NCI-H2029 (cell line): ENCODE measurements around the gene LRRK1.

Source experiments
- DNase-seq: peaks from one replicate; lab custom pipeline; 2025; lab: John Stamatoyannopoulos, UW

LRRK1 gene

DNA sequence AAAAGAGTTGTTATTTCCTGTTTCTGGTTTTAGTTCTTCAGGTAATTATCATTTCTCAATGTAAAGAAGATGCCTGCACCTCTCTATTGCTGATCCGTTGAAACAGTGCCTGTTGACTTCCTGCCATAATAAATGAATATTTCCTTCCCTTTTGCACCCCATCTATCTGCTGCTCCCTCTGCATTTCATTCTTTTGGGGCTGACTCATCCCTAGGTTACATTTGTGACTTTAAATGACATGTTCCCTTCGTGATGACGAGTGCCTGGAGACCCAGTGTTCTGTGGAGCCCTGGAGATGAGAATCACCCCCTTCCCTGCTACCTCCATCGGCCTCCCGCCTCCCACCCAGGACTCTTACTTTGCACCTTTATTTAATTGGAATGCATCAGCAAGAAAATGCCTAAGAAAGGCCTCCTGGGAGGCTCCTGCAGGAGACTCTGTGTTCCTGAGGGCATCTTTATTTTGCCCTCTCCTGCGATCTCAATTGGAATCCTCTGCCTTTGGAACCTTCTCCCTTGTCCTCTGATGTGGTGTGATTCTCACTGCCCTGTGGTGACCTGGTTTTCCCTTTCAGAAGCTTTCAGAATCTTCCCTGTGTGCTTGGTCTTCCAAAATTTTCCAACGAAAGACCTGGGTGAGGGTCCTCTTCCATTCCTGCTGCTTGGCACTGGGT is 13.7 kb downstream of the LRRK1 start:
- DNase-seq, result no peak

DNA sequence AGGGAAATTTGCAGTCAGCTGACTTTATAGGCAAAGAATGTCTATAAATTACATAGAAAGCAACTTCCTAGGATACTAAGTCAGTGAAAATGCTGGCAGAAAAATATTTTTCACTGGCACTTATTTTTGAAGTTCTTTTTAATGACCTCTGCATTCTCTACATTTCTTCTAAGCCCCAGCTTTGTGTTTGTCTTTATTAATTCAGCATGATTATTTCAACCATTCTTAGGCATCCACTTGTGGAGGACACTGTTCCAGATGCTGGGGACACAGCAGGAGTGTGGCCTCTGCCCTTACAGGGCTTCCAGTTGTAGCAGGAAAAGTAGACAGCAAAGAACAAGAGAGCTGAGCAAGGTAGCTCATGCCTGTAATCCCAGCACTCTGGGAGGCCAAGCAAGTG is 15.0 kb downstream of the LRRK1 start:
- no peak for DNase-seq

DNA sequence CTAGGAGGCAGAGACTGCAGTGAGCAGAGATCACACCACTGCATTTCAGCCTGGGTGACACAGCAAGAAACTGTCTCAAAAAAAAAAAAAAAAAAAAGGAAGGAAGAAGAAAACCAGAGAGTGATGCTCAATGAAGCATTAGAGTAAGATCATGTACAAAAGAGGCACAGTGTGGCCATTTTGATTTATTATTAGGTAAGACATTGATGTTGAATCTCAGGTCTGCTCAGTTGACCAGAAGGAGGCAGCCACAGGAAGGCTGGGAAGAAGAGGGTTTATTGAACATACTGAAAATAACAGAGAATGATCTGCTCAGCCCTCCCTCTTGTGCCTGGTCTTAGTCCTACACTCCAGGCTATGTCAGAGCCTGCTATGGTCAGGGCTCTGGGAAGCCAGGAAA is 15.6 kb downstream of the LRRK1 start:
- no peak for DNase-seq

DNA sequence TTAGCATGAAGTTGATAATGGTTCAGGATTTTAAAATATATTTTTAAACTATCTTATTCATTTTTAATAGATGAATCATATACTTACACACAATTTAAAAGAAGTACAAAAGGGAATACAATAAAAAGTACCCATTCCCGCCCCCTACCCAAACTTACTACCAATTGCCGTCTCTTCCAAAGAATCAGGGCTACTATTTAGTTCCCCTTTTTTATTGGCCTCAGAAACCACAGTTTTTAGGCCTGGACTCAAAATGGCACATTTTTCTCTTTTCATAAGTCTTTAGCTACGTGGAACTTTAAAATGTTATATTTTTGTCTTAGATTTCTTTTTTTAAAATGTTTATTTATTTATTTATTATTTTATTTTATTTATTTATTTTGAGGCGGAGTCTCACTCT is 18.0 kb downstream of the LRRK1 start:
- no peak for DNase-seq

DNA sequence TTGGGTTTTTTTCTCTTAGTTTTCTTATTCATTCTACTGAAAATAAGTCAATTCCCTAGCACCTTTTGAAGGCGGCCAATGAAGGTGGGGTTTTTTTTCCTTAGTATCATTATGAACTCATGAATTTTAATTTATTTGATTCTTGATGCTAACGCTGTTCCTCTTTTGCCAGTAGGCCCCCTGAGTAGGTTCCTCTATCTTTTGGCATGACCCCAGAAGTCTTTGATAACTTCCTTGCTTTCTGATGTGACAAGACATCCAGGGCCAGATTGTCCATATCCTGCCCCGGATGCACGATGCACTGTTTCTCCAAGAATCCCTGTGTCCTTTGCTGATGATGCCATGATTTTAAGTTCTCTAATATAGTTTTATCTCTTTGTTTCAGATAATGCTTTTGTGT is 20.6 kb downstream of the LRRK1 start:
- DNase-seq, result no peak

DNA sequence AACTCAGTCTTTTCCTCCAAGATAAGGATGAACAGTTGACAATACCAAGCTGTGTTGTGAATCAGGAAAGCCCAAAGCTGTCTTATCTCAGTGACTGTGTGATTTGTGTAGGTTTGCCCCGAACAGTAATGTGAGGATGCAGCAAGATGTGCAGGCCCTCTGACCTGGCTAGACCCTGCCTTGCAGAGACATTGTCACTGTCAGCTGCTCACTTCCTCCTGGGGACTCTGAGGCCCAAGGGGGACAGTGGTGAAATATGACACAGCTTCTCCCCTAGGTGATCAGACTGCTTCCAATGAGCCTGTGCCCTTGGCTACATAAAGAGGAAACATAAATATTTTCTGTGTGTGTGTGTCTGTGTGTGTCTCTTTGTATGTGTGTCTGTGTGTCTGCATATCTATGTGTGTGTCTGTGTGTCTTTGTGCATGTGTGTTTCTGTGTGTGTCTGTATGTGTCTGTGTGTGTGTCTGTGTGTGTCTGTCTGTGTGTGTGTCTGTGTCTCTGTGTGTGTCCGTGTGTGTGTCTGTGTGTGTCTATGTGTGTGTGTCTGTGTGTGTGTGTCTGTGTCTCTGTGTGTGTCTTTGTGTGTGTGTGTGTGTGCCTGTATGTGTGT is 21.7 kb downstream of the LRRK1 start:
- no peak for DNase-seq

DNA sequence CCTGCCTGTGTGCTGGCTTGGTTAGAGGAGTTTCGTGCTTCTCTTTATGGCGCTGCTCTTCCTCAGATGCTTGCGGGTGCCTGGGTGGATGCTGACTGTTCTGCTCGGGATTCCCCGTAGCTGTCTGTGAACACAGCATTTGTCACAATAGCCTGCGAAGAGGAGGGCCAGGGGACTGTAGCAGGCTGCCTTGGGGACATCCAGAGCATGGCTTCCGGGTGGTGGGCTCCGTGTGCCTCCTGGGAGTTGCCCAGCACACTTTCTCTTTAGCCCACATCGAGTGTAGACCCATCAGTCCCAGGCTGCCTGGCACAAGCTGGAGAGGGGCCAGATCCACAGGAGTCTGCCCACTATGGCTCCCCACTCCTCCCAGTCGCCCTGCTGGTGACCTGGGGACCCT is 22.4 kb downstream of the LRRK1 start:
- DNase-seq, result no peak

DNA sequence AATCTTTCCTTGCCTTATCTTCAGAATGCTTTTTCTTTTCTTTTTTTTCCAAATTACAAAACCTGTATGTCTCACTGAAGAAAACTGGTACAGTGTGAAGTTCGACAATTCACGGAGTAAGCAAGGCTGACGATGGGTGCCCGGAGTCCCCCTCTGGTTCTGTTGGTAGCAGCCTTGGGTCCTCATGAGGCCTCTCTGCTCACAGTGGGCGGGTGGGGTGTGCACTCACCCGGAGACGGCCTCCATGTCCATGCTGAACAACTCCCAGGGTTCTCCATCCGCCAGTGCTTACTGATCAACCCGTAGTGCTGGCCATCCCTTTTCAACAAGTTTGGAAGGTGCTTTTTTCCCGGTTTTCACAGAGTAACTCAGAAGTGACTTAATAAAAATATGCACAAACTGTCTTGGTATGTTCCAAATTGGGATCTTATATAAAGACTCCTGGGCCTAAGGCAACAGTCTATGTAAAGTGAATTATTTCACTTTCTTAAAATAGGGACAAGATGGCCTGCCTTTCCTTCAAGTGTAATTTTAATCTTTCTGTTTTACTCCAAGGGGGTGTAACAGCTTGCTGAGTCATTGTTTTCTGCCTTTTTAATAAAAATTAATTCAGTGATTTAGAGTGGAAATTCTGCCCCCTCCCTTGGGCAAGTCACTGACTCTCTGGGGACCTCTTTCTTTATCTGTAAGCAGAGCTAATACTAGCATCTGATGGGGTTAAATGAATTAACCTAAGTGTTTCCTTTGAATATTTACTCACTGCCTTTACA is 23.7 kb downstream of the LRRK1 start:
- DNase-seq, result no peak

DNA sequence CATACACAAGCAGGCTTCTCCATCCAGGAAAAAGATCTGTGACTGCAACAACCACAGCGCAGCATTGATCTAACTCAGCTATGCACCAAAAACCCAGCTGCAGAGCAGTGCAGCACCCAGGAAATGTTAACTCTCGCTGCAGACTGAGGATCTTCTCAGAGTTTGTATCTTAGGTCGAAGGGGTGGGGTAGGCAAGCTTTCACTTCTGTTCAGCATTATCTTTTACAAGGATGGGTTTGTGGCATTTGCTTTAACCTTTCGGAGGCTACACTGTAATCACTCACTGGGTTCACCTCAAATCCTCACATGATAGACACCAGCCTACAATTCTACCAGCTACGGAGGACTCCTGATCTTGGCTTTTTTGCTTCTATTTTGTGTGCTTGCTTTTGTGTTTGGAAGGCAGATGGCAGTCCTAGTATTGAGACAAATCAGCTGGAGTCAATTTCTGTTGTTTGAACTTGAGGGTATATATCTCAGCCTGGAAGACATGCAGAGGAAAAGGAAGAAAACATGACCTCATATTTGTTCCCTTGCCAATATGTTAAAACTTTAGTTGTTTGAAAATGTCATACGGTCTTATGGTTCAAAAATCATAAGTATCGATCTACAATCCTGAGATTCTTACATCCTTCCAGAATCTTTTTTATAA is 25.2 kb downstream of the LRRK1 start:
- no peak for DNase-seq

DNA sequence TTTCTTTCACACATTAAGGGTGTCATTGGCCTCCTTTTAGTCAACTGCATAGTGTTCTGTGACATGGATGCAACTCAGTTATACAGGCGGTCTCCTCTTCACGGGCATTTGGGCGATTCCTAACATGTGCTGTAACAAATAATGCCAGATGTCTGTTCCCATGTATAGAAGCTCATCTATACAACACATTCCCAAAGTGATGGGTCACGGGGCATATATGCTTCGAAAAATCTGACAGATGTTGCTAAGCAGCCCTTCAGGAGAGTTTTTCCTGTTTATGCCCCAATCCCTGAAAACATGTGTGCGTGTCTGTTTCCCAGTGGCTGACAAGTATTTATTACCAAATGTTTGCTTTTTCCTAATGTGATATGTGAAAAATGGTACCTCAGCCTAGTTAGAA is 25.8 kb downstream of the LRRK1 start:
- DNase-seq, result no peak

DNA sequence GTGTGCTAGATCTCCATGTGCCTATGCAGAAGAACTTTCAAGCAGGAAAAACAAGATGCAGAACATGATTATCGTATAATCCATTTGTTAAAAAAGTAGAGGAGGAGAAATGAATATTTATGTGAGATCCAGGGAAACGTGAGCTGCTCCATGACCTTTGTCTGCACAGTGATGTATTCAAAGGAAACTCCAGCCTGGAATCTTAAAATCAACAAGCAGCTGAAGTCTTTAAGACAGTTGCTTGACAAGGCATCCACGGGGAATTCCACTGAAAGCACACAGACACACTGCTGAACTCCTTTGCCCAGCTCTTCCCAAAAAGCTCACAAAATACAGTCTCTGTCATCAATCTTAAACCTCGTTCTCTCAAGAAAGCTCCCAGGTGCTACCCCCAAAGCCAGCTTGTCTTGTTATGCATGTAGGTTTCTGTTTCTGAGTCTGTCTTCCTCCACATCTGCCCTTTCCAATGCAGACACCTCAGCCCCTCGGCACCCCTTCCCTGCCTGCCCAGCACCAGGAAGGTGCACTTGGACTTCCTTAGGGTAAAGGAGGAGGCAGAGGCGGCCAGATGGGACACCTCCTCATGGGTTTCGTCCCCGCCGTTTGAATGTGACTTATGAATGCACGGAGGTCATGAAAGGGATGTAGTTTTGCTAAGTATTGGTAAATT is 28.7 kb downstream of the LRRK1 start:
- DNase-seq, result no peak

DNA sequence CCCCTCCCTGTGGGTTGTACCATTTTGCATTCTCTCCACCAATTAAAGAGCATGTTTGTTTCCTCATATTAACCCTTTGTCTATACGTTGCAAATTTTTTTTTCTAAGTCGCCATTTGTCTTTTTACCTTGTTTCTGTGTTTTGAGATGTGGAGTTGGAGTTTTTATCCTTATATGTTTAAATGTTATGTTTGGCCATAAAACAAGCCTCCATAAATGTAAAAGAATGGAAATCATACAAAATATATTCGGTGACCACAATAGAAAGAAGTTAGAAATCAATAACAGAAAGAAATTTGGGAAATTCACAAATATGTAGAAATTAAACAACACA is 29.2 kb downstream of the LRRK1 start:
- no peak for DNase-seq

DNA sequence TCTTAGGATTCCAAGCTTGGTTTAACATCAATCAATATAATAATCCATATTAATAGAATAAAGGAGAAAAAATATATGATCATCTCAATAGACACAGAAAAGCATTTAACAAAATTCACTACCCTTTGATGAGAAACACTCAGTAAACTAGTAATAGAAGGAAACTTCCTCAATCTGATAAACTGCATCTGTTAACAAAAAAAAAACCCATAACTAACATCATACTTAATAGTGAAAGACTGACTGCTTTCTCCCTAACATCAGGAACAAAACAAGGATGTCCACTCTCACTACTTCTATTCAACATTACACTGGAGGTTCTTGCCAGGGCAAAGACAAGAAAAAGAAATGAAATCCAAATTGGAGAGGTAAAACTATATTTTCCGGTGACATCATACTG is 30.5 kb downstream of the LRRK1 start:
- no peak for DNase-seq

DNA sequence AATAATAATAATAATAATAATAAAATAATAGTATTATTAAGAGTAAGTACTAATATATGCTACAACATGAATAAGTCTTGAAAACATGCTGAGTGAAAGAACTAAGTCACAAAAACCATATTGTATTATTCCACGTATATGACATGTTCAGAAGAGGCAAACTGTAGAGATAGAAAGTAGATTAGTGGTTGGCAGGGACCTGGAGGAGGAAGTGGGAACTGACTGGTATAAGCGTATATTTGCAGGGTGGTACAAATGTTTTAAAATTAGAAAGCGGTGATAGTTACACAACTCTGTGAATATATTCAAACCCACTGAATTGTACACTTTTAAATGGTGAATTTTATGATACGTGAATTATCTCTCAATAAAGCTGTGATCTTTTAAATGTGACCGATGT is 32.8 kb downstream of the LRRK1 start:
- no peak for DNase-seq

DNA sequence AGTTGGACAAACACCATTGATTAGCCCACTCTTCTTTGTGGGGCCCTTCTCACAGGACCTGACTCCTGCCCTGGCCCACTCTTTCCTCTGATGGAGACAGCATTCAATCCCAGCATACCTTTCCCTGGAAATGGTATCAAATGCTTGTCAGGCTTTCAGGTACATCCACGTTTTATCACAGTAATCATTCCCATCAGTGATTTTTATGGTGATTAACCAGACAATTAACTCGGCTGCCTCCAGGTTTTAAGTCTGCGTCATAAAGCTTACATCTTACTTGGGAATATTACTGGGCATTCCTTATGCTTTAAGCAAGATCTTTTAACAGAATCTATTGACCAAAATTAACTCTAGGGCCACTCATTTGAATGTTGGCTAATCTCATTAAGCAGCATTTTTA is 33.4 kb downstream of the LRRK1 start:
- no peak for DNase-seq

DNA sequence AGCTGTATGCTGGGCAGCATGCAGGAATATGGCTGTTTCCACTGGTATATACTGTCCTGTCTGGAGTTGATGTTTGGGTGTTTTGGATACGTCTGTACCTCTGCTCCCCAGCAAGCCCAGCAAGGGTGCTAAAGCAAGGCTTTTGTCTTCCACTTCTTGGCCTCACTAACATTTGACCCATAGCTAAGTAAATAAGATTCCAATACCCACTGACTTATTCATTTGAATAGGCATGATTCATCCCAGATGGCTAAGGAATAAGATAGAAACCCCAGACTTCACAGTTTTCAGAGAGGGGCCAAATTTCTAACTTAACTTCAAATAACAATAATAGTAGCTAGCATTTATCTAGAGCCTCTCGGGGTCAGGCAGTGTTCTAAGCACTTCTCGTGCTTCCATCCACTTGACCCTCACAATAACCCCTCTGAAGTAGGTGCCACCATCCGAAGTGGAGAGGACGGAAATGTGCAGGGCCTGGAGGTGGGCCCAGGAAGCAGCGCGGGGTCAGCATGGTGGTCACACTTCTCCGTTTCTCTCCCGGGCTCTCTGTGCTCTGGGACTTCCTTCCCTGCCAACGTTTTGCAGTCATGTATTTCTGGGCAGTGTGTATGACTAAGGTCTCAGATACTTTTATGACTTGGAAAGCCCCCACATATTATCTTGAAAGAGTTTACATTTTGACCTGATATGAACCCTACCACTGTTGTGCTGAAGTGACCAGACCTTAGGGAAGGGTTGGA is 39.3 kb downstream of the LRRK1 start:
- no peak for DNase-seq

DNA sequence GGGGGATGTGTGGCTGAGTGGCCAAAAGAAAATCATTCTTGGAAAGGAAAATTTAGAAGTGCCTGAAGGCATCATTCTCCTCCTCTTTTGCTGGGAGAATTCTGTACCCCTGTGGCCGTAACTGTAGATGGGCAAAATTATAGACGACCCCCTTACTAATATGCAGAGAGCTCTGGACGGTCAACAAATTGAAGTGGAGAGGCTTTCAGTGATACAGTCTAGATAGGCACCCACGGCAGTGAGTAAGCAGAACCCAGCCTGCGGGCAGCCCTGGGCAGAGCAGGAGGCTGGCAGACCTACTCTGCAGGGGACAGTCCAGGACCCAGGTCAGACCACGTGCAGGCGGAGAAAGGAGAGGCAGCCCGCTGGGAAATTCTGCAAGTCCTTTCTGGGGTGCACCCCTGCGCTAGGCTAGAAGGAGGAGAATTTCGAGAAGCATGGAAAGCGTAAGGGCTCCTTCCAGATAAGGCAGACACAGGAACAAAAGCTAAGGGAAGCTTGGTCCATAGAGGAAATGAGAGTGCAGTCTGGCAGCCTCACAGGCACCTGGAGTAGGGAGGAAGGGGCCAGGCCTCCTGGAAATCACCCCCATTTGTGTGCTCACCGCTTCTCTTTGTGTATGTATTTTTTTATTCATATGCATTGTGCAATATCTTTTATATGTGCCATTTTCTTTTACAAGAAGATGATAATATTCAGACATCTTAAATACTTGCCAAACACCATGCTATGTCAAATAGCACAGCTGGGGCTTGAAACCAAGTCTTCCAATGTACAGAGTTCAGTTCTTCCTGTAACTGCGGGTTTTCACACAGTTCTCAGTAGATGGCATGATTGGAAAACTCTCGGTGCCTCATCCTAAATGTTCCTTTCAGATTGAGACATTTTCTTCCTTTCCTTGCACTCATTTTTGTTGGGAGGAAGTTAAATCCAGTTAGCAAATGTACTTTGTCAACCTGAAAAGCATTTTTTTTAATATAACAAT is 40.2 kb downstream of the LRRK1 start:
- no peak for DNase-seq

DNA sequence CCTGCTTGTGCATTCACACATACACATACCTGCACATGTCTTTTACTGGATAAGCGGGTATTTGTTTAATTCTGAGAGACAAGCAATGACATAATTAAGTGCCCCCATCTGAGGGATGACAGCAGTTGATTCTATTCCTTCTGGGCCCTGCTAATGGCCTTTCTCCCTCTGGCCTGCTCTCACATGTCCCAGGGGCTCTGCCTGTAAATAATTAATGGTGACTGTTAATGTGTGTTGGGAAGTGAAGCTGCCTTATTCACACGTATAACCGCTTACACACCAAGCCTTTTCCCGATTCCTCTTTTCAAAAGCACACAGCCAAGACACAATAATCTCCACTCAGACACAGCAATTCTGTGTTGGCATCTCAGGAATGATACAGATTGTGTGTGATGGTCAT is 47.8 kb downstream of the LRRK1 start:
- DNase-seq, result no peak

DNA sequence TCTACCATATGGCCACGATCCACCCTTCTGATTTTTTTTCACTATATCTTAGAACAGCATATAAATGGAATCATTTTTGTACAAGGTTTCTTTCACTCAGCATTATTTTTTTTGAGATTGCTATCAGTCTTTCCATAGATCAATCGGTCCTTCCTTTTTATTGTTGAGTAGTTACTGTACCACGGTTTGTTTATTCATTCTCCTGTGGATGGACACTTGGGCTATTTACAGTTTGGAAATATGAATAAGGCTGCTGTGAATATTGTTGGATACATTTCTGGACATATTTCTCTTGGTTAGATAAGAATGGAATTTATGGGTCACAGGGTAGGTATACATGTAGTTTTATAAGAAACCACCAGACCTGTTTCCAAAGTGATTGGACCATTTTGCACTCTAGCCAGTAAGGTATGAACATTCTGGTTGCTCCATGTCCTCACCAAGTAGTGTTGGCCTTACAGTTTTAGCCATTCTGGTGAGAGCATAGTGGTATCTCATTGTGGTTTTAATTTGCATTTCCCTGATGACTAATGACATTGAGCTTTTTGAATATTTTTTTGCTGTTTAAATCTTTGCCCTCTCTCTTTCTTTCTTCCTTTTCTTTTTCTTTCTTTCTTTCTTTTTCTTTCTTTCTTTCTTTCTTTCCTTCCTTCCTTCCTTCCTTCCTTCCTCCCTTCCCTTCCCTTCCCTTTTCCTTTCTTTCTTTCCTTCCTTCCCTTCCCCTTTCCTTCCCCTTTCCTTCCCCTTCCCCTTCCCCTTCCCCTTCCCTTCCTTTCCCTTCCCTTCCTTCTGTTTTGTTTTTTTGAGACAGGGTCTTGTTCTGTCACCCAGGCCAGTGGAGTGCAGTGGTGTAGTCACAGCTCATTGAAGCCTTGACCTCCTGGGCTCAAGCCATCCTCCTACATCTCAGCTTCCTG is 49.2 kb downstream of the LRRK1 start:
- no peak for DNase-seq

DNA sequence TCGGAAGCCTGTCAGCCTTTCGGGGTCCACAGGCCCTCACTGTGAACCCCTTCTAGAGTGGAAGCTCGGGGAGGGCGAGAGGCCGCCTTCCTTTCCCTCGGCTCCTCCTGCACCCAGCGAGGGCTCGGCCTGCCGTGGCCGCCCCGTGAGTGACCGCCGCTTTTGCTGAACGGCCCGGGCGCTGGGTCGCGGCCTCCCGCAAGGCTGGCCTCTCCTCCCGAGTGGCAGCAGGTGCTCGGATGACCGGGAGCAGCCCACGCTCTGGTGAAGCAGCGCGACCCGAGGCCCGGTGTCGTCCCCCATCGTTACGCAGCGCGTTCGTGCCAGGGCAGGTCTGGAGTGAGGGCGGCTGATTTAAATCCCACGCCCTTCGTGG is 53.8 kb downstream of the LRRK1 start:
- no peak for DNase-seq
